Large intestine (tissue), 3 donors: ENCODE measurements around the gene BZW2. TPM values are rescaled to one million over a fixed set of nuclear protein-coding genes. Genes with fewer than 3 reads are reported as not detected.
A peak's percentile ranks its signal among the peaks of the same experiment; 100 is the strongest.

ENCODE experiments used
- DNase-seq, 2 donors: peaks; one replicate each; pipeline versions ENCODE4 v3.0.0 to v3.0.0-alpha.2; 2013
- H3K27ac ChIP-seq: one replicate; pipeline ENCODE4 v1.5.1; 2013; ENCODE audit warnings: low read length
- H3K27me3 ChIP-seq: 2 replicates; pipeline ENCODE4 v1.6.1; 2013; ENCODE audit warnings: low read length; ENCODE audit not compliant: control insufficient read depth, insufficient read depth
- H3K36me3 ChIP-seq: 2 replicates; pipeline ENCODE4 v1.6.1; 2013; ENCODE audit warnings: low read length; ENCODE audit not compliant: control insufficient read depth, insufficient read depth
- H3K4me1 ChIP-seq: one replicate; pipeline ENCODE4 v1.6.1; 2013; ENCODE audit warnings: low read length; ENCODE audit not compliant: control insufficient read depth, insufficient read depth
- H3K4me3 ChIP-seq: one replicate; pipeline ENCODE4 v1.5.1; 2013; ENCODE audit warnings: low read length
- H3K9me3 ChIP-seq: one replicate; pipeline ENCODE4 v1.6.1; 2013; ENCODE audit warnings: mild to moderate bottlenecking, low read depth, low read length, moderate library complexity; ENCODE audit not compliant: control insufficient read depth
- WGBS: methylation state at CpG from one replicate; pipeline ENCODE4 v1.1.5; 2013; ENCODE audit warnings: low lambda C conversion rate; ENCODE audit not compliant: insufficient coverage; 5-methylcytosine and 5-hydroxymethylcytosine counted together
- polyA plus RNA-seq: library from polyadenylated mRNA; unstranded; fragments of 120-200 nt; gene quantifications from one replicate; pipeline ENCODE4 v1.2.1, GENCODE V29; 2013

Gene BZW2
- polyA plus RNA-seq, 1 donor = 69.7 TPM

DNA sequence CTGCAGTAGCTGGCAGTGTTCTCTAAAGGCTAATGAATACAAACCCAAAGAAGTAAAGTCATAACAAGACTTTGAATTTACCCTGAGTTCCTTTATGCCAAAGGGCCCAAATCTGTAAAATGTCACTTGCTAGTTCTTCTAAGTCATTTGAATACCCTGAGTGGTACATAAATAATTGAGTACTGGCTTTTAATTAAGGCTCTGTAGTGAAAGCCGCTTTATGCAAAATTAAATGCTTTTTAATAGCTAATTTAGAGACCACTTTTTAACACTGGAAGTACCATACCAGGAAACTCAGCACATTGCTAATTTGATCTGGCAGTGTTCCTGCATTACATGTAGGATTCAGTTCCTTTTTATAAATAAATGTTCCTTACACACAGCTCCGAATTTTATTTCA, 83.6 kb downstream of the BZW2 start:
- Histone ChIP-seq H3K9me3 (no peaks in the 10 kb centered on the region), H3K4me1 (no peaks in the 10 kb centered on the region), H3K27me3 (no peaks in the 10 kb centered on the region), H3K4me3 (no peak overlapping the region), H3K27ac (no peak overlapping the region), H3K36me3 (no peaks in the 10 kb centered on the region)
- DNase-seq = no peak
- 100% methylated on average over 1 of the region's 2 CpGs for WGBS

DNA sequence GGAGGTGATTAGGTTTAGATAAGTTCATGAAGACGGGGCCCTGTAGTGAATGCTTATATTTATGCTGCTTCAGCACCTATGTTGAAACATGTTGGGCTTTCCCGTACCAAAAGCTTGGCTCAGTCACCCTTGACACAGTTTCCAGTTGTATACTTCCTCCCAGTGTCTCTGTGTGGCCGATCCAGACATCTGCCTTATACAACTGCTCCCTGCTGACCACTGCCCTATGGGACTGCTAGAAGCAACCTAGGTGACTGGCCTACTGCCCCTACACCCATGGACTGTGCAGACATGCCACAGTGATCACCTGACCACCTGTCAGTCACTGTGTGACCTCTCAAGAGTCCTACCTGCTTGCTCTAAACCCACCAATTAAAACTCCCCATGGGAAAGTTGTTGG, 85.0 kb downstream of the BZW2 start:
- Histone ChIP-seq H3K4me1 (no peaks in the 10 kb centered on the region), H3K27me3 (no peaks in the 10 kb centered on the region), H3K36me3 (no peaks in the 10 kb centered on the region), H3K4me3 (no peak overlapping the region), H3K9me3 (no peaks in the 10 kb centered on the region), H3K27ac (no peak overlapping the region)
- no CpG with 5 or more reads among the region's 3 CpGs for WGBS
- DNase-seq = no peak

DNA sequence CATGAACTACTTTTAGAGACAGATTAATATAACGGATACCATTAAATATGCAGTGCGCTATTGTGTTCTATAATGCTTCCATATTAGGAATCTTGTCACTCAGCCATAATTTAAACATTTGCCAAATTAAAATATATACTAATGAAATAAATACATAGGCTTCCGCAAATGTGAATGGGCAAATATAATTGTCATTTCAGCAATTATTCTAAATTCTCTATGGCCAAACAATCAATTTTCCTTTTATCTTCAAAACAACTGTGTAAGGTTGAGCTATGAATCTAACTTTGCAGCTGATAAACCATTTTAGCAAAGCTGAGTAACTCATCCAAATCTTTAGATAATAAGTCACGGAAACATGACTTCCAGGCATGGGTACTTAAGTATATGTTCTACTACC, 86.8 kb downstream of the BZW2 start:
- no peaks in the 10 kb centered on the region for H3K27me3 ChIP-seq
- no peak overlapping the region for H3K27ac ChIP-seq
- H3K9me3 ChIP-seq = no peaks in the 10 kb centered on the region
- H3K4me1 ChIP-seq = no peaks in the 10 kb centered on the region
- 96% methylated on average over 4 of the region's 4 CpGs for WGBS
- H3K36me3 ChIP-seq = no peaks in the 10 kb centered on the region
- DNase-seq = no peak
- no peak overlapping the region for H3K4me3 ChIP-seq

DNA sequence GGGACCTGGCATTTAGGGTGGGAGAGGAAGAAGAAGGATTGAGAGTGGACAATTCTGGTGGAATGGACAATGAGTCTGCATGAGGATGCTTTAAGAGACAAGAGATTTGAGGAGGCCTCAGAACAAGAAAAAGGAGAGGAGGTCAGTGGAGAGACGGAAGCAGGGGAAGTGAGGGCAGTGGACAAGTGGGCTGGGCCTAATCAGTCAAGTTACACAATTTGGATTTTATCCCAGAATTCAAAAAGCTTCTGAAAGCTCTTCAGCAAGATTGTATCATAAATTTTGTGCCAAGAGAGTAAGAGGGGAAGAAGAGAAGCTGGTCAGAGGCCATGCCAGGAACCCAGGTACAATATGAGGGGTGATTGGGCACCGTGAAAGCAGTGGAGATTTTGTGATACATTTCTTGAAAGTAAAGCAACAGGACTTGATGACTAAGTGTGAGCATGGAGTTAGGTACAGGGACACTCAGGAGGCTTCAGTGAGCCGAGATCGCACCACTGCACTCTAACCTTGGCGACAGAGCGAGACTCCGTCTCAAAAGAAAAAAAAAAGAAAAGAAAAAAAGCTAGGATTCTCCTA, 88.3 kb downstream of the BZW2 start:
- no peaks in the 10 kb centered on the region for H3K36me3 ChIP-seq
- H3K4me1 ChIP-seq = no peaks in the 10 kb centered on the region
- no peak overlapping the region for H3K27ac ChIP-seq
- no peaks in the 10 kb centered on the region for H3K9me3 ChIP-seq
- no peak overlapping the region for H3K4me3 ChIP-seq
- DNase-seq = no peak
- H3K27me3 ChIP-seq = no peaks in the 10 kb centered on the region
- WGBS = 86% methylated on average over 1 of the region's 7 CpGs

DNA sequence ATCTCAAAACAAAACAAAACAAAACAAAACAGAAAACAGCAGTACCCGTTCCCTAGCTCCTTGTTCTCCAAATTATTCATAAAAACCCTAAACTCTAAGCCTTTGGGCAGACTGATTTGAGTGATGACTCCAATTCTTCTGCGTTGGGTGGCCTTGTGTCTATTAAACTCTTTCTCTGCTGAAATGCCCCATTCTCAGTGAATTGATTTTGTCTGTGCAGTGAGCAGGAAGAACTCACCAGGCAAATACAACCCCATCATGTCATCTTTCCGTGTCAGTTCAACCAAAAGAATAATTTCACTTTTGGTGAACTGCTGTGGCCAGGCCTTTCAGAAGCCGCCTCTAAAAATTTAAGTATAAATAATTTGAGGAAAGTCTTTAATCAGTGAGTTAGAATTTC, 89.0 kb downstream of the BZW2 start:
- Histone ChIP-seq H3K27me3 (no peaks in the 10 kb centered on the region), H3K9me3 (no peaks in the 10 kb centered on the region), H3K36me3 (no peaks in the 10 kb centered on the region), H3K4me1 (peaks cover 5% of the 10 kb centered on the region), H3K4me3 (no peak overlapping the region), H3K27ac (no peak overlapping the region)
- WGBS = 100% methylated on average over 1 of the region's 4 CpGs
- no peak for DNase-seq

DNA sequence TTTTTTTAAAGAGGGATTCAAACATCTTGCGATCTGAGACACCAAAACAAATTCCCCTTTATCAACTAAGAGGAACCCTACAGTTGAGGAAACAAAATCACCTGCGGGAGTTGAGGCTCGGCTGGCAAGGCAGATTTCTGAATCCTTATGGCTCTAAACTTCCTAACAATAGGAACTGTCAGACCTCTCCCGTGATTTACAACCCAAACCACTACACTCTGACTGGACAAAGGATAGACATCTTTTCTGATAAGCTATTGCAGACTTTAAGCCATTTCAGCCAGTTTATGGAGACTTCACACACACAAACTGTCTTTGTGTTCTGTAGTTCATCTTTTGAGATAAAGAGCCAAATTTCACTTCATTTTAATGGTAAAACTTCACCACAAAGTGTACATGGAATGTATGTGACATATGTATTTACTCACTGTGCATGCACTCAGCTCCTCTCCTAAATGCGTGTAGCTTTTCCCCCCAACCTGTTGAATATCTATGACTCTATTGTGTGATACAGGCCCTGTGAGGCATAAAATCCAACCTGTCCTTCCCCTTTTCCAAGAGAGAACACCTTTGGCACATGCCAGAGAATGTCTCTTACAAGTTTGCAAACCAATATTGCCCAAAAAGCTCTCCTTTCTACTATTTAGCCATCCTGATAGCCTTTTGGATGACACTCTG, 92.2 kb downstream of the BZW2 start:
- H3K27me3 ChIP-seq = no peaks in the 10 kb centered on the region

DNA sequence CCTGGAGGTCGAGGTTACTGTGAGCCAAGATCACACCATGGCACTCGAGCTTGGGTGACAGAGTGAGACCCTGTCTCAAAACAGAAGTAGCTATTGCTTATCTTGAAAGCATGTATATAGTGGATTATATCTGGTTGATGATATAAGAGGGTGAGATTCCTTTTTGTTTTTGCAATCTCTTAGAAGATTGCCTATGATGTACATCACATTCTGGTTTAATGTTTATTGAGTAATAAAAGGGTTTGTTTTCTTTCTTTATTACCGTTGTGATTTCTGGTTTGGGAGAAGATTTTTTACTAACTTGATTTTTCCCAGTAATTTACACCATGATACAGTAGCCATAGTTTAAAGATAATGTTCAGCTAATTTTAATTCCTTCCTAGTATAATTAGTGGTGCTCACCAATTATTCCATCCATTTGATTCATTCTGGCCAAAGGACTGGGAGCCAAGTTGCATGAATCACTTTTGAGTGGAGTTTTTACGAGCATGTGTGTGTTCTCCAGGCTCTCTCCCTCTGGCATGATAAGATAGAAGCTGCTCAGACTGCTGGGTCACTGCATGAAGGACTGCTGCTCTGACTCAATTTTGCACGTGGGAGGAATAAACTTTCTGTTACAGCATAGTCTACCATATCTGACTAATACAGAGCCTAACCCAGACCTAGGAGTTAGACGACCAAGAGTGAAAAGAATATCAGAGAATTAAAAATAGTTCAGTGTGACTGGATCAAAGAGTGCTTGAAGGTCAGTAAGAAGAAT, 94.1 kb downstream of the BZW2 start:
- no peak overlapping the region for H3K4me3 ChIP-seq
- peak overlapping the region; percentile 70 for H3K27ac ChIP-seq
- DNase-seq = peak; percentile 80 to 85
- H3K9me3 ChIP-seq = no peaks in the 10 kb centered on the region
- no peaks in the 10 kb centered on the region for H3K36me3 ChIP-seq
- H3K4me1 ChIP-seq = peaks cover 10% of the 10 kb centered on the region
- H3K27me3 ChIP-seq = no peaks in the 10 kb centered on the region
- 17% methylated on average over 2 of the region's 6 CpGs for WGBS

More for the DNA sequence above, 92.2 kb downstream of the BZW2 start:
- H3K4me3 ChIP-seq = no peak overlapping the region
- H3K9me3 ChIP-seq = no peaks in the 10 kb centered on the region
- H3K27ac ChIP-seq = no peak overlapping the region
- H3K4me1 ChIP-seq = peaks cover 10% of the 10 kb centered on the region
- no peaks in the 10 kb centered on the region for H3K36me3 ChIP-seq
- no CpG with 5 or more reads among the region's 5 CpGs for WGBS
- no peak for DNase-seq

DNA sequence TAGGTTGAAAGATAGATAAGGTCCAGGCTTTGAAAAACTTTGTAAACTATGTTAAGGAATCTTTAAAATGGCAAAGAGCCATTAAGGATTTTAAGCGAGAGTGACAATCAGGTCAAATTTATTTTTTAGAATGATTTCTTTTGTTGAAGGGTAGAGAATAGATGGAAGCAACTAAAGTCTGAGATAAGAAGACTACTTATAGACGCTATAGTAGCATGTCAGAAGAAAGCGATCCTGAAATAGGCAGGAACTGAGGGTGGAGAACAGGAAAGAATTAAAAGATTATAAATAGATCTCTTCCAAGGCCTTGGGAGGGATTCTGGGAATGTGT, 94.6 kb downstream of the BZW2 start:
- Histone ChIP-seq H3K4me1 (peaks cover 10% of the 10 kb centered on the region), H3K27ac (peak overlapping the region; percentile 70)
- 69% methylated on average over 2 of the region's 3 CpGs for WGBS

DNA sequence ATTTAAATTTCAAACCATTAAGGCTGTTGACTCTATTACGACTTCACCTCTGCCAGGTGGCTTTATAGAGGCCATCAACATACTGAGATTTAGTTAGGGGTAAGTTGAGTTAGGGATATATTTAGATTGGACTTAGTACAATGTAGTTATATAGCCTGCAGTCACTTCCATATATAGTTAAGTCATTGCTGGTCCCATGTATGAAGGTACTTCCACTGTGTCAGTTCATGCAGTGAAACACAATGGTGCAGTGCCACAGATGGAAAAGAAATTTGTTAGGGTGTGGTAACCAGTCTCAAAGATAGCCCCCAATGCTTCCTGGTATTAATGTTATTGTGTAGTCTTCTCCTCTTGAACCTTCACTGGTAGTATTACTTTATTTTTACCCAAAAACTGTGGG, 95.0 kb downstream of the BZW2 start:
- no peak overlapping the region for H3K4me3 ChIP-seq
- H3K27ac ChIP-seq = peak overlapping the region; percentile 70
- DNase-seq = no peak
- no CpG with 5 or more reads among the region's 1 CpG for WGBS
- no peaks in the 10 kb centered on the region for H3K9me3 ChIP-seq
- H3K4me1 ChIP-seq = peaks cover 10% of the 10 kb centered on the region
- no peaks in the 10 kb centered on the region for H3K27me3 ChIP-seq
- no peaks in the 10 kb centered on the region for H3K36me3 ChIP-seq

More for the DNA sequence above, 94.6 kb downstream of the BZW2 start:
- no peaks in the 10 kb centered on the region for H3K9me3 ChIP-seq
- no peak overlapping the region for H3K4me3 ChIP-seq
- no peak for DNase-seq
- H3K27me3 ChIP-seq = no peaks in the 10 kb centered on the region
- H3K36me3 ChIP-seq = no peaks in the 10 kb centered on the region

DNA sequence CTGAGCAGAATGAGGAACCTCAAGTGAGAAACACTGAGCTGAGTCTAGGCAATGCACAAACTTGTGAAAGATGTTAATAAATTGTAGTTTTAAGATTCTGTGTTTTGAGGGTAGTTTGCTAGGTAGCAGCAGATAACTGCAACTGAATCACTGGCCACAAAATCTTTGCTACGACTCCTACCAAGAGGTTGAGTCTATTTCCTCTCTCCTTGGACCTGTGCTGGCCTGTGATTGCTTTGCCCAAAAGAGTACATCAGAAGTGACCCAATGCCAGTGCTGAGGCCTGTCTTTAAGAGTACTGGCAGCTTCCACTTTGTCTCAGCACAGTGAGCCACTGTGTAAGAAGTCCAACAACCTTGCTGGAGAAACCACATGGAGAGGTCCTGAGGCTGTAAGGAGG, 95.7 kb downstream of the BZW2 start:
- Histone ChIP-seq H3K27me3 (no peaks in the 10 kb centered on the region), H3K36me3 (no peaks in the 10 kb centered on the region), H3K9me3 (no peaks in the 10 kb centered on the region), H3K4me3 (no peak overlapping the region), H3K27ac (no peak overlapping the region), H3K4me1 (peaks cover 10% of the 10 kb centered on the region)
- no CpG with 5 or more reads among the region's 1 CpG for WGBS
- DNase-seq = no peak
